Islet of Langerhans (tissue), 1 donor: Measurements from ENCODE around the gene DST.
A peak's percentile ranks its signal among the peaks of the same experiment; 100 is the strongest.
"Not testable (repeated sequence)": the region's sequence is repeated elsewhere in the genome, so short reads cannot be mapped to it uniquely, and the experiment has no call there.

Experiments
- FAIRE-seq: peaks from one replicate; lab custom pipeline; 2011; peaks lifted over from hg19 to GRCh38; lab: Jason Lieb, UNC

DST gene

GRCh38 chr6:56515081-56515905 is 127.4 kb downstream of the DST start:
- peak; percentile 92 for FAIRE-seq

- no peak for FAIRE-seq
Measured at GRCh38 chr6:56514395-56514794, 128.3 kb downstream of the DST start.

- FAIRE-seq, result no peak
Measured at GRCh38 chr6:56513631-56514030, 129.1 kb downstream of the DST start.

GRCh38 chr6:56511591-56511990 is 131.1 kb downstream of the DST start:
- FAIRE-seq, result no peak

- FAIRE-seq, result peak; percentile 80
Measured at GRCh38 chr6:56510984-56511531, 131.6 kb downstream of the DST start.

- no peak for FAIRE-seq
Measured at GRCh38 chr6:56509031-56509430, 133.7 kb downstream of the DST start.

GRCh38 chr6:56507517-56507916 is 135.2 kb downstream of the DST start:
- FAIRE-seq, result no peak

- FAIRE-seq, result peak; percentile 65
Measured at GRCh38 chr6:56505512-56506260, 137.0 kb downstream of the DST start.

GRCh38 chr6:56501993-56502392 is 140.7 kb downstream of the DST start:
- peak; percentile 85 for FAIRE-seq

- FAIRE-seq, result no peak
Measured at GRCh38 chr6:56499095-56499494, 143.6 kb downstream of the DST start.

- no peak for FAIRE-seq
Measured at GRCh38 chr6:56497691-56498090, 145.0 kb downstream of the DST start.

GRCh38 chr6:56497240-56497639 is 145.4 kb downstream of the DST start:
- no peak for FAIRE-seq

- not testable (repeated sequence) for FAIRE-seq
Measured at GRCh38 chr6:56496650-56497049, 146.0 kb downstream of the DST start.

- no peak for FAIRE-seq
Measured at GRCh38 chr6:56495654-56496053, 147.0 kb downstream of the DST start.

- no peak for FAIRE-seq
Measured at GRCh38 chr6:56491606-56492328, 150.9 kb downstream of the DST start.

GRCh38 chr6:56490993-56491392 is 151.7 kb downstream of the DST start:
- FAIRE-seq, result no peak

GRCh38 chr6:56489559-56489958 is 153.1 kb downstream of the DST start:
- peak; percentile 17 for FAIRE-seq

- FAIRE-seq, result no peak
Measured at GRCh38 chr6:56488281-56488680, 154.4 kb downstream of the DST start.

- FAIRE-seq, result no peak
Measured at GRCh38 chr6:56486681-56487080, 156.0 kb downstream of the DST start.

- peak; percentile 30 for FAIRE-seq
Measured at GRCh38 chr6:56484669-56485068, 158.0 kb downstream of the DST start.

- FAIRE-seq, result peak; percentile 51
Measured at GRCh38 chr6:56483929-56484328, 158.8 kb downstream of the DST start.

GRCh38 chr6:56482525-56482924 is 160.2 kb downstream of the DST start:
- FAIRE-seq, result peak; percentile 94

GRCh38 chr6:56481957-56482356 is 160.7 kb downstream of the DST start:
- FAIRE-seq, result no peak
